IMR-90 (cell line): ENCODE measurements around the gene PELI1. TPM values are rescaled to one million over a fixed set of nuclear protein-coding genes. Genes with fewer than 3 reads are reported as not detected.
A peak's percentile ranks its signal among the peaks of the same experiment; 100 is the strongest.

Experiments used
- ATAC-seq: fragments of 200-7000 bp; cut with Tn5 transposase; 2 replicates; pipeline ENCODE4 v1.9.1; 2020; ENCODE audit warnings: low read depth, mild to moderate bottlenecking, moderate library complexity
- BruUV-seq: library from RNA; stranded (reverse); fragments of 400-500 nt; replicated peaks from 2 replicates; lab custom pipeline; 2021; lab: Mats Ljungman, UMichigan
- CTCF ChIA-PET: fragments of 300-600 bp; formaldehyde crosslinking; extraction: SDS; loops from one replicate; lab custom pipeline; 2021; ENCODE audit warnings: antibody characterized with exemption; lab: Yijun Ruan, JAX
- POLR2A ChIA-PET: fragments of 300-600 bp; sonication (Branson Sonifier 250); formaldehyde crosslinking; loops from one replicate; lab custom pipeline; 2022; ENCODE audit warnings: antibody characterized with exemption; ENCODE audit not compliant: unreplicated experiment; lab: Charles Lee
- DNase-seq: peaks from one replicate; pipeline ENCODE4 v3.0.0; 2013
- H2AFZ ChIP-seq: replicated peaks from 2 replicates; pipeline ENCODE3; 2013; ENCODE audit warnings: low read length, mild to moderate bottlenecking; ENCODE audit not compliant: poor library complexity
- H2AK5ac ChIP-seq: 2 replicates; pipeline ENCODE4 v1.6.1; 2013; ENCODE audit warnings: low read depth, low read length, inconsistent platforms
- H2AK9ac ChIP-seq: replicated peaks from 2 replicates; pipeline ENCODE3; 2013; ENCODE audit warnings: mild to moderate bottlenecking, low read depth, low read length, moderate library complexity; ENCODE audit not compliant: poor library complexity
- H2BK120ac ChIP-seq: 2 replicates; pipeline ENCODE4 v1.6.1; 2013; ENCODE audit warnings: low read depth, low read length, inconsistent platforms
- H2BK15ac ChIP-seq: 3 replicates; pipeline ENCODE4 v1.6.1; 2013; ENCODE audit warnings: low read depth, low read length, inconsistent platforms
- H2BK20ac ChIP-seq: 2 replicates; pipeline ENCODE4 v1.6.1; 2013; ENCODE audit warnings: low read depth, mild to moderate bottlenecking, inconsistent platforms, low read length, moderate library complexity
- H2BK5ac ChIP-seq: 2 replicates; pipeline ENCODE4 v1.6.1; 2013; ENCODE audit warnings: mild to moderate bottlenecking, low read depth, low read length, inconsistent platforms; ENCODE audit not compliant: poor library complexity, severe bottlenecking
- H3K14ac ChIP-seq: replicated peaks from 2 replicates; pipeline ENCODE4 v1.6.1; 2013; ENCODE audit warnings: low read depth, low read length, inconsistent platforms
- H3K18ac ChIP-seq: 2 replicates; pipeline ENCODE4 v1.6.1; 2013; ENCODE audit warnings: low read depth, low read length, control low read depth
- H3K23ac ChIP-seq: 2 replicates; pipeline ENCODE4 v1.6.1; 2013; ENCODE audit warnings: low read depth, low read length, inconsistent platforms
- H3K27ac ChIP-seq: 2 replicates; pipeline ENCODE4 v1.5.1; 2013; ENCODE audit warnings: mild to moderate bottlenecking, control low read depth, low read length; ENCODE audit not compliant: insufficient read depth
- H3K27me3 ChIP-seq: 2 replicates; pipeline ENCODE4 v1.6.1; 2013; ENCODE audit warnings: low read length; ENCODE audit not compliant: control insufficient read depth, insufficient read depth
- H3K36me3 ChIP-seq: 2 replicates; pipeline ENCODE4 v1.6.1; 2013; ENCODE audit warnings: low read length, mixed read lengths; ENCODE audit not compliant: control insufficient read depth, insufficient read depth
- H3K4ac ChIP-seq: 2 replicates; pipeline ENCODE4 v1.6.1; 2013; ENCODE audit warnings: low read depth, low read length, inconsistent platforms
- H3K4me1 ChIP-seq: 2 replicates; pipeline ENCODE4 v1.6.1; 2013; ENCODE audit warnings: low read length, mixed read lengths; ENCODE audit not compliant: control insufficient read depth, insufficient read depth
- H3K4me2 ChIP-seq: 2 replicates; pipeline ENCODE4 v1.6.1; 2013; ENCODE audit warnings: low read depth, mild to moderate bottlenecking, control low read depth, low read length, moderate library complexity
- H3K4me3 ChIP-seq: 2 replicates; pipeline ENCODE4 v1.5.1; 2013; ENCODE audit warnings: low read depth, mild to moderate bottlenecking, control low read depth, low read length, moderate library complexity; ENCODE audit not compliant: insufficient read depth
- H3K56ac ChIP-seq: 2 replicates; pipeline ENCODE4 v1.6.1; 2013; ENCODE audit warnings: low read length, inconsistent platforms; ENCODE audit not compliant: insufficient read depth; ENCODE audit errors: extremely low read depth
- H3K79me1 ChIP-seq, 2 experiments: 2 replicates each; pipeline ENCODE4 v1.6.1; 2013; ENCODE audit warnings: low read length in 2 of 2, inconsistent platforms in 1 of 2, low read depth in 1 of 2
- H3K9ac ChIP-seq: 2 replicates; pipeline ENCODE4 v1.6.1; 2013; ENCODE audit warnings: low read depth, low read length, control low read depth
- H3K9me1 ChIP-seq: 2 replicates; pipeline ENCODE4 v1.6.1; 2013; ENCODE audit warnings: low read length, inconsistent platforms; ENCODE audit not compliant: insufficient read depth
- H3K9me3 ChIP-seq: 2 replicates; pipeline ENCODE4 v1.6.1; 2013; ENCODE audit warnings: low read length; ENCODE audit not compliant: control insufficient read depth, insufficient read depth
- H4K20me1 ChIP-seq: 2 replicates; pipeline ENCODE4 v1.6.1; 2013; ENCODE audit warnings: low read length, inconsistent platforms; ENCODE audit not compliant: insufficient read depth
- H4K5ac ChIP-seq: 2 replicates; pipeline ENCODE4 v1.6.1; 2013; ENCODE audit warnings: mild to moderate bottlenecking, low read depth, low read length, control low read depth
- H4K8ac ChIP-seq, 2 experiments: 2 replicates each; pipeline ENCODE4 v1.6.1; 2013; ENCODE audit warnings: low read depth in 2 of 2, low read length in 2 of 2, control low read depth in 1 of 2, inconsistent platforms in 1 of 2
- H4K91ac ChIP-seq: 2 replicates; pipeline ENCODE4 v1.6.1; 2013; ENCODE audit warnings: low read depth, low read length, inconsistent platforms; ENCODE audit not compliant: insufficient read depth
- CEBPB ChIP-seq: IDR thresholded peaks from 2 replicates; pipeline ENCODE4 v1.6.1; 2012; ENCODE audit warnings: low read depth, low read length, improper control_type of control experiment
- RCOR1 ChIP-seq: IDR thresholded peaks from 2 replicates; pipeline ENCODE4 v1.6.1; 2012; ENCODE audit warnings: mild to moderate bottlenecking, low read length, improper control_type of control experiment; ENCODE audit not compliant: insufficient replicate concordance
- WGBS, 2 experiments: methylation state at CpG; one replicate each; pipeline versions ENCODE4 v1.1.5 to v1.1.7; 2013; ENCODE audit warnings: missing lambda C conversion rate in 2 of 2; ENCODE audit not compliant: insufficient read length in 1 of 2; ENCODE audit errors: extremely low coverage in 2 of 2; 5-methylcytosine and 5-hydroxymethylcytosine counted together
- dilution Hi-C: fragments of 300-500 bp; cut with HindIII; formaldehyde crosslinking; loops from one replicate; pipeline ENCODE4 v1.14.3; 2018; ENCODE audit warnings: low sequenced_read_pairs; ENCODE audit not compliant: unreplicated experiment
- in situ Hi-C: fragments of 300-500 bp; cut with MboI; formaldehyde crosslinking; loops from 3 replicates; pipeline ENCODE4 v1.14.3; 2019; ENCODE audit warnings: low sequenced_read_pairs, inconsistent platforms, mixed read lengths
- intact Hi-C: fragments of 100-400 bp; cut with micrococcal nuclease; formaldehyde crosslinking; loops from 2 replicates; pipeline ENCODE4 v1.10.0; 2022
- polyA plus RNA-seq, 3 experiments: library from polyadenylated mRNA; depleted of rRNA; stranded (reverse); fragments of >200 nt; gene quantifications; 2 replicates each; pipeline ENCODE4 v1.2.3, GENCODE V29; 2012; ENCODE audit warnings: low replicate concordance in 1 of 3
- total RNA-seq: library from RNA; depleted of rRNA; stranded (reverse); fragments of >200 nt; gene quantifications from 2 replicates; pipeline ENCODE4 v1.2.3, GENCODE V29; 2012

The PELI1 gene
- total and polyA plus RNA-seq, 2 of the 4 experiments (the other 2 are of a cell fraction), result 2.2 to 2.5 TPM

DNA sequence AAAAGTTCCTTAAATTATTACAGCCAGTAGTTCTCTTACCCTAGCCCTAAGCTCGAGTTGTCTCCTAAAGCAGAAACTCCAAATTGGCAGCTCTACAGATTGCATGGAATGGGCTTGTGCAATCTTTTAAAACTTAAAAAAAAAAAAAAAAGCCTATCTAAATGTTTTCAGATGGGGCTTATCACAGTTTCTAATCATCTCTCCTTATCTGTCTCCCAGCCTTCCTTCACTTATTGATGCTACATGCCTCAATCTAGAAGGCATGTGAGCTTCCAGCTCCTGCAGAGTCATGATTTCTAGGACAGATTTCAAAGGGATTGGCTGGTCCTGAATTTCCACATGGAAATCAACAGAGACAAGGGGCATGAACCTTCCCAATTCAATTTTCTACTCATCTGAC, 33.1 kb upstream of the PELI1 start:
- no peak overlapping the region for H3K4ac ChIP-seq
- H3K9ac ChIP-seq, result no peak overlapping the region
- H2AK9ac ChIP-seq, result no peak overlapping the region
- no peak overlapping the region for H3K4me3 ChIP-seq
- H4K91ac ChIP-seq, result no peak overlapping the region
- H3K4me1 ChIP-seq, result no peaks in the 10 kb centered on the region
- intact Hi-C loops, result no loop called here
- no peak overlapping the region for H2BK120ac ChIP-seq
- BruUV-seq, result no TSS peak
- H2BK20ac ChIP-seq, result no peak overlapping the region
- no peak overlapping the region for H3K14ac ChIP-seq
- no peak overlapping the region for H3K27ac ChIP-seq
- no peaks in the 10 kb centered on the region for H3K9me3 ChIP-seq
- CTCF ChIA-PET, result interaction anchor here (0.6 to 1.4 kb wide), 2 partner anchors 16 to 920 kb away, joined by 3 read pairs; no protein-coding TSS in a partner anchor
- POLR2A ChIA-PET, result no interaction called here
- H2AFZ ChIP-seq, result no peak overlapping the region
- H2BK15ac ChIP-seq, result no peak overlapping the region
- DNase-seq (peak; percentile 15), ATAC-seq (no peak)
- H3K18ac ChIP-seq, result no peak overlapping the region
- no peaks in the 10 kb centered on the region; the same call in 1 of the 2 replicates for H3K9me1 ChIP-seq
- no peaks in the 10 kb centered on the region for H3K79me1 ChIP-seq
- H4K8ac ChIP-seq, result no peak overlapping the region
- H2AK5ac ChIP-seq, result no peak overlapping the region
- dilution Hi-C loops, result no loop called here
- no peaks in the 10 kb centered on the region for H4K20me1 ChIP-seq
- no peaks in the 10 kb centered on the region for H3K36me3 ChIP-seq
- in situ Hi-C loops, result no loop called here
- no peak overlapping the region for H4K5ac ChIP-seq
- no peak overlapping the region for H3K4me2 ChIP-seq
- no peak overlapping the region for H3K23ac ChIP-seq
- TF ChIP-seq CEBPB (0 out of 2 replicates have a peak, but pooled peaks have one; percentile 13), RCOR1 (no peak)
- no peak overlapping the region for H2BK5ac ChIP-seq
- WGBS, 2 experiments, result no CpG with 5 or more reads among the region's 1 CpG
- H3K56ac ChIP-seq, result no peak overlapping the region
- H3K27me3 ChIP-seq, result peaks cover 15% of the 10 kb centered on the region
